Measurements from ENCODE around the gene SIM1. TPM values are rescaled to one million over a fixed set of nuclear protein-coding genes. Genes with fewer than 3 reads are reported as not detected.

The SIM1 gene
- total and polyA plus RNA-seq, 4 donors: 0.36 to 1.2 (median 0.54) TPM

- 86% methylated on average over 1 of the region's 2 CpGs for WGBS (ENCODE audit: insufficient coverage)
- Histone ChIP-seq H3K4me1 (ENCODE audit: control insufficient read depth, insufficient read depth, low read length) (no peaks in the 10 kb centered on the region), H3K4me3 (ENCODE audit: low read depth, low read length) (no peak overlapping the region), H3K9me3 (ENCODE audit: control insufficient read depth, insufficient read depth, low read length) (no peaks in the 10 kb centered on the region), H3K27ac (ENCODE audit: low read depth, low read length) (no peak overlapping the region), H3K27me3 (ENCODE audit: control insufficient read depth, insufficient read depth, low read length) (no peaks in the 10 kb centered on the region), H3K36me3 (ENCODE audit: control insufficient read depth, insufficient read depth, low read length) (no peaks in the 10 kb centered on the region)
- no peak for DNase-seq (ENCODE audit: low read depth in 4 of 6, low spot score in 6 of 6)
These were observed 117.9 kb downstream of the SIM1 start for GRCh38 chr6:100346828-100347227.

DNA sequence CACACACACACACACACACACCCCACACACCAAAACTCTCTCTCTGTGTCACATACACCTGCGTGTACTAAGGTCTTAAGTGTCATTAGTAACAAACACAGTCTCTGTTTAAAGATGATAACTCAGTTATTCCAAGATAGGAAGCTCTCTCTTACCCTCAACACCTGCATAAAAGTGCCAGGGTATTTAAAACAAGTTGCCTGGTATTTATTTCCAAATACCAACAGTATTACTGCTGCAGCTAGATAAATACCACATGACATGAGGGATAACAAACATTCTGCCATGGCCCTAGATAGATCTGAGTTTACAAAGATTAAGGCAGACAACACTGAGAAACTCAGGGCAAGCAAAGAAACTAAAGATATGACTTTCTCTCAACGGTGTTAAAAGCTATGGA, 118.5 kb downstream of the SIM1 start:
- Histone ChIP-seq H3K27me3 (ENCODE audit: control insufficient read depth, insufficient read depth, low read length) (no peaks in the 10 kb centered on the region), H3K27ac (ENCODE audit: low read depth, low read length) (no peak overlapping the region)

GRCh38 chr6:100344761-100345160, 120.0 kb downstream of the SIM1 start:
- H3K4me1 ChIP-seq (ENCODE audit: control insufficient read depth, insufficient read depth, low read length): no peaks in the 10 kb centered on the region
- no peaks in the 10 kb centered on the region for H3K9me3 ChIP-seq (ENCODE audit: control insufficient read depth, insufficient read depth, low read length)
- 100% methylated on average over 1 of the region's 4 CpGs for WGBS (ENCODE audit: insufficient coverage)
- no peaks in the 10 kb centered on the region for H3K27me3 ChIP-seq (ENCODE audit: control insufficient read depth, insufficient read depth, low read length)
- no peaks in the 10 kb centered on the region for H3K36me3 ChIP-seq (ENCODE audit: control insufficient read depth, insufficient read depth, low read length)
- H3K4me3 ChIP-seq (ENCODE audit: low read depth, low read length): no peak overlapping the region
- no peak for DNase-seq (ENCODE audit: low read depth in 4 of 6, low spot score in 6 of 6)
- H3K27ac ChIP-seq (ENCODE audit: low read depth, low read length): no peak overlapping the region

More for the DNA sequence above, 118.5 kb downstream of the SIM1 start:
- H3K4me1 ChIP-seq (ENCODE audit: control insufficient read depth, insufficient read depth, low read length): no peaks in the 10 kb centered on the region
- H3K9me3 ChIP-seq (ENCODE audit: control insufficient read depth, insufficient read depth, low read length): no peaks in the 10 kb centered on the region
- no peak for DNase-seq (ENCODE audit: low read depth in 4 of 6, low spot score in 6 of 6)
- no peak overlapping the region for H3K4me3 ChIP-seq (ENCODE audit: low read depth, low read length)
- H3K36me3 ChIP-seq (ENCODE audit: control insufficient read depth, insufficient read depth, low read length): no peaks in the 10 kb centered on the region
- WGBS (ENCODE audit: insufficient coverage): no CpG with 5 or more reads among the region's 2 CpGs

DNA sequence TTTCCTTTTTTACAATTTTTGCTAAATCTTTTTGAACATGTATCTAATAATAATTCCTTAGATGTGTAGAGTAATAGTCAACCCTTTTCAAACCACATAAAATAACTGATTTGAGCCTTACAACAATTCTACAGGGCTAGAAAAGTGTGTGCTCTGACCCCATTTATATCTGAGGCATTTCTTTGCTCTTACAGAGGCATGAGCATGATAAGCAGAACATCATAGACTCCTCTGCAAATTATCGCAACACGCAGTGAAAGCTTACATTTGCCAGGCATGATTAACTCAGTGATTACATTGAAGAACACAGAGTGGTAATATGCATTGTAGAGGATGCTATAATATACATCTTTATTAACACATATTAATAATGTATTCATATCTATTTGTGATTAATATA, 120.4 kb downstream of the SIM1 start:
- Histone ChIP-seq H3K4me1 (ENCODE audit: control insufficient read depth, insufficient read depth, low read length) (no peaks in the 10 kb centered on the region), H3K9me3 (ENCODE audit: control insufficient read depth, insufficient read depth, low read length) (no peaks in the 10 kb centered on the region), H3K27me3 (ENCODE audit: control insufficient read depth, insufficient read depth, low read length) (no peaks in the 10 kb centered on the region), H3K4me3 (ENCODE audit: low read depth, low read length) (no peak overlapping the region), H3K27ac (ENCODE audit: low read depth, low read length) (no peak overlapping the region), H3K36me3 (ENCODE audit: control insufficient read depth, insufficient read depth, low read length) (no peaks in the 10 kb centered on the region)
- WGBS (ENCODE audit: insufficient coverage): no CpG with 5 or more reads among the region's 2 CpGs
- no peak for DNase-seq (ENCODE audit: low read depth in 4 of 6, low spot score in 6 of 6)

- H3K4me1 ChIP-seq (ENCODE audit: control insufficient read depth, insufficient read depth, low read length): no peaks in the 10 kb centered on the region
- DNase-seq (ENCODE audit: low read depth in 4 of 6, low spot score in 6 of 6): no peak
- H3K4me3 ChIP-seq (ENCODE audit: low read depth, low read length): no peak overlapping the region
- no peaks in the 10 kb centered on the region for H3K36me3 ChIP-seq (ENCODE audit: control insufficient read depth, insufficient read depth, low read length)
- 83% methylated on average over 1 of the region's 4 CpGs for WGBS (ENCODE audit: insufficient coverage)
- no peaks in the 10 kb centered on the region for H3K27me3 ChIP-seq (ENCODE audit: control insufficient read depth, insufficient read depth, low read length)
- no peak overlapping the region for H3K27ac ChIP-seq (ENCODE audit: low read depth, low read length)
- H3K9me3 ChIP-seq (ENCODE audit: control insufficient read depth, insufficient read depth, low read length): no peaks in the 10 kb centered on the region
These were observed 121.2 kb downstream of the SIM1 start for GRCh38 chr6:100343316-100344077.

DNA sequence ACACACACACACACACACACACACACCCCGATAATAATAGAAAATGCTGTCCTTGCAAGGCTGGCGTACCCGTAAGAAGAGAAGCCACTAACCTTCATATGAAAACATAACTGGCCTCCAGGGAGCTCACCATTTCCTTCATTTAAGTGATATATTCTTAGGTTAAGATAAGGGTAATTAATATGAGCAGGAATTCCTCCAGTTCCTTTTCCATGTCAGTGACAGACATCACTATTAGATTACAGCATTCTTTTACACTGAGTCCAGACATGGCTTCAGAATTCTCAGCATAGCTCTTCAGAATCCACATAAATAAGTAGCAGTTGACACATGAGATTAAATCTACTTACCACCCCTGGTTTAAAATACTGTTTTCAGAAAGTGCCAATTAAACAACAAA, 121.9 kb downstream of the SIM1 start:
- Histone ChIP-seq H3K36me3 (ENCODE audit: control insufficient read depth, insufficient read depth, low read length) (no peaks in the 10 kb centered on the region), H3K27me3 (ENCODE audit: control insufficient read depth, insufficient read depth, low read length) (no peaks in the 10 kb centered on the region), H3K4me1 (ENCODE audit: control insufficient read depth, insufficient read depth, low read length) (no peaks in the 10 kb centered on the region), H3K9me3 (ENCODE audit: control insufficient read depth, insufficient read depth, low read length) (no peaks in the 10 kb centered on the region), H3K4me3 (ENCODE audit: low read depth, low read length) (no peak overlapping the region), H3K27ac (ENCODE audit: low read depth, low read length) (no peak overlapping the region)
- DNase-seq (ENCODE audit: low read depth in 4 of 6, low spot score in 6 of 6): no peak
- no CpG with 5 or more reads among the region's 3 CpGs for WGBS (ENCODE audit: insufficient coverage)

GRCh38 chr6:100339574-100340255, 125.0 kb downstream of the SIM1 start:
- no peak for DNase-seq (ENCODE audit: low read depth in 4 of 6, low spot score in 6 of 6)
- no peaks in the 10 kb centered on the region for H3K4me1 ChIP-seq (ENCODE audit: control insufficient read depth, insufficient read depth, low read length)
- 57% methylated on average over 1 of the region's 4 CpGs for WGBS (ENCODE audit: insufficient coverage)
- no peaks in the 10 kb centered on the region for H3K36me3 ChIP-seq (ENCODE audit: control insufficient read depth, insufficient read depth, low read length)
- H3K9me3 ChIP-seq (ENCODE audit: control insufficient read depth, insufficient read depth, low read length): no peaks in the 10 kb centered on the region
- no peak overlapping the region for H3K27ac ChIP-seq (ENCODE audit: low read depth, low read length)
- H3K4me3 ChIP-seq (ENCODE audit: low read depth, low read length): no peak overlapping the region
- no peaks in the 10 kb centered on the region for H3K27me3 ChIP-seq (ENCODE audit: control insufficient read depth, insufficient read depth, low read length)

DNA sequence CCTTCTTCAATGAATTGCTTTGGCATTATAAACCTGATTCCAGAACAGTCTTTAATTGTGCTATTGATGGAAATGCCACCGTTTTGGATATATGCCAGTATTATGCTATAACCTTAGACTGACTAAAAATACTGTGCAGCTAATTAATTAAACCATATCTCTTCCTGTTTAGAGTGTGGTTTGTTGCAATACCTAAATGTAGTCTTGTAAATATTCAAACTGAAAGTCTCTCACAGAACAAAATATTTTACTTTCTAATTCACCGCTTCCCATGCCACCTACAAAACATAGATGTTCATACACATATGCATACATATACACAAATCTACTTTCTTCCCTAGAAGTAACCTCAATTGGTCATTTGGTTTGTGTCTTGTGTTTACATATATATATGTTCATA, 126.6 kb downstream of the SIM1 start:
- Histone ChIP-seq H3K4me3 (ENCODE audit: low read depth, low read length) (no peak overlapping the region), H3K27ac (ENCODE audit: low read depth, low read length) (no peak overlapping the region), H3K9me3 (ENCODE audit: control insufficient read depth, insufficient read depth, low read length) (no peaks in the 10 kb centered on the region), H3K4me1 (ENCODE audit: control insufficient read depth, insufficient read depth, low read length) (no peaks in the 10 kb centered on the region), H3K36me3 (ENCODE audit: control insufficient read depth, insufficient read depth, low read length) (no peaks in the 10 kb centered on the region), H3K27me3 (ENCODE audit: control insufficient read depth, insufficient read depth, low read length) (no peaks in the 10 kb centered on the region)
- no peak for DNase-seq (ENCODE audit: low read depth in 4 of 6, low spot score in 6 of 6)
- WGBS (ENCODE audit: insufficient coverage): no CpG with 5 or more reads among the region's 2 CpGs

DNA sequence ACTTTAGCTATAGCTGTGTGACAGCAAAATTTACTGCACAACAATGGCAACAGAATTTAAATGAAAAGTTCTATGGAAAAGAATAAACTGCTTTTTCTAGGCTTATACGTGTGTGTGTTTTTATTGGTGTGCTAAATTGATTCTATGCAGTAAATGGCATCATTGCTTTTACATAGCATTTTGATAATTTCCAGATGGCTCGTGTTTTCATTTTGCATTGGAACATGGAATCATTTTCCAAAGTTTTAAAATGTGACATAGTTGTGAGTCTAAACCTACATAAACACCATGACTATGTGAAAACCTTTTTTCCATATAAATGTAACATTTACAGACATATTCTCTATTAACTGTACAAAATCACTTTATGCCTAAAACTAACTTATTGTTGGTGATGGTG, 127.8 kb downstream of the SIM1 start:
- no peak overlapping the region for H3K4me3 ChIP-seq (ENCODE audit: low read depth, low read length)
- H3K36me3 ChIP-seq (ENCODE audit: control insufficient read depth, insufficient read depth, low read length): no peaks in the 10 kb centered on the region
- H3K9me3 ChIP-seq (ENCODE audit: control insufficient read depth, insufficient read depth, low read length): no peaks in the 10 kb centered on the region
- DNase-seq (ENCODE audit: low read depth in 4 of 6, low spot score in 6 of 6): no peak
- no peaks in the 10 kb centered on the region for H3K27me3 ChIP-seq (ENCODE audit: control insufficient read depth, insufficient read depth, low read length)
- no CpG with 5 or more reads among the region's 2 CpGs for WGBS (ENCODE audit: insufficient coverage)
- H3K4me1 ChIP-seq (ENCODE audit: control insufficient read depth, insufficient read depth, low read length): no peaks in the 10 kb centered on the region
- H3K27ac ChIP-seq (ENCODE audit: low read depth, low read length): no peak overlapping the region

- H3K4me1 ChIP-seq (ENCODE audit: control insufficient read depth, insufficient read depth, low read length): no peaks in the 10 kb centered on the region
- no CpG with 5 or more reads among the region's 1 CpG for WGBS (ENCODE audit: insufficient coverage)
- no peaks in the 10 kb centered on the region for H3K9me3 ChIP-seq (ENCODE audit: control insufficient read depth, insufficient read depth, low read length)
- no peak overlapping the region for H3K27ac ChIP-seq (ENCODE audit: low read depth, low read length)
- no peak overlapping the region for H3K4me3 ChIP-seq (ENCODE audit: low read depth, low read length)
- H3K36me3 ChIP-seq (ENCODE audit: control insufficient read depth, insufficient read depth, low read length): no peaks in the 10 kb centered on the region
- DNase-seq (ENCODE audit: low read depth in 4 of 6, low spot score in 6 of 6): peak in 1 of 6 donors; percentile 21
- no peaks in the 10 kb centered on the region for H3K27me3 ChIP-seq (ENCODE audit: control insufficient read depth, insufficient read depth, low read length)
These were observed 128.7 kb downstream of the SIM1 start for GRCh38 chr6:100335991-100336390.

Measured in spinal cord (tissue), 10 donors.